HG03565 (cell line): ENCODE data around the gene PPDPF.

ENCODE experiments used
- ATAC-seq: cut with Tn5 transposase; IDR thresholded peaks from one replicate; pipeline ENCODE4 v1.9.1; 2021; ENCODE audit warnings: mild to moderate bottlenecking, moderate library complexity; ENCODE audit not compliant: unreplicated experiment

The PPDPF gene

GRCh38 chr20:63487116-63487764 is 33.3 kb upstream of the PPDPF start:
- ATAC-seq: no peak

- ATAC-seq: no peak
These were observed 32.8 kb upstream of the PPDPF start for GRCh38 chr20:63487781-63488241.

GRCh38 chr20:63488315-63489251 is 32.0 kb upstream of the PPDPF start:
- no peak for ATAC-seq

GRCh38 chr20:63490416-63490815 is 30.1 kb upstream of the PPDPF start:
- no peak for ATAC-seq

- no peak for ATAC-seq
These were observed 29.5 kb upstream of the PPDPF start for GRCh38 chr20:63491078-63491477.

- ATAC-seq: no peak
These were observed 28.8 kb upstream of the PPDPF start for GRCh38 chr20:63491635-63492230.

- ATAC-seq: no peak
These were observed 28.0 kb upstream of the PPDPF start for GRCh38 chr20:63492518-63492917.

GRCh38 chr20:63492982-63493381 is 27.6 kb upstream of the PPDPF start:
- no peak for ATAC-seq

- no peak for ATAC-seq
These were observed 27.0 kb upstream of the PPDPF start for GRCh38 chr20:63493563-63494020.

GRCh38 chr20:63494084-63494419 is 26.5 kb upstream of the PPDPF start:
- no peak for ATAC-seq

- no peak for ATAC-seq
These were observed 26.0 kb upstream of the PPDPF start for GRCh38 chr20:63494420-63495166.

GRCh38 chr20:63495167-63495720 is 25.3 kb upstream of the PPDPF start:
- ATAC-seq: no peak

GRCh38 chr20:63495741-63496595 is 24.6 kb upstream of the PPDPF start:
- ATAC-seq: no peak

- ATAC-seq: no peak
These were observed 23.9 kb upstream of the PPDPF start for GRCh38 chr20:63496596-63497120.

GRCh38 chr20:63497138-63497945 is 23.2 kb upstream of the PPDPF start:
- no peak for ATAC-seq

GRCh38 chr20:63497946-63498935 is 22.3 kb upstream of the PPDPF start:
- no peak for ATAC-seq

GRCh38 chr20:63498960-63499337 is 21.6 kb upstream of the PPDPF start, which contains the start of gene EEF1A2:
Gene EEF1A2, minus strand, starts transcription at chr20:63499083. Its CDS starts 1,320 bp downstream, at chr20:63497763.
- no peak for ATAC-seq
